Fibroblast of peridontal ligament (primary cell): ENCODE data around the gene RNF166.

ENCODE experiments used
- DNase-seq: peaks from one replicate; pipeline ENCODE4 v3.0.0-alpha.2; 2010; ENCODE audit errors: extremely low read depth

The RNF166 gene

GRCh38 chr16:88723911-88724310 is 17.7 kb upstream of the RNF166 start:
- no peak for DNase-seq

GRCh38 chr16:88723507-88723887 is 17.3 kb upstream of the RNF166 start:
- DNase-seq, result no peak

- no peak for DNase-seq
Observed at GRCh38 chr16:88722784-88723506, 16.7 kb upstream of the RNF166 start.

- no peak for DNase-seq
Observed at GRCh38 chr16:88721815-88722755, 15.9 kb upstream of the RNF166 start.

- DNase-seq, result no peak
Observed at GRCh38 chr16:88721236-88721635, 15.0 kb upstream of the RNF166 start.

GRCh38 chr16:88720396-88720970 is 14.3 kb upstream of the RNF166 start:
- DNase-seq, result no peak

- DNase-seq, result no peak
Observed at GRCh38 chr16:88719933-88720296, 13.7 kb upstream of the RNF166 start.

- no peak for DNase-seq
Observed at GRCh38 chr16:88719267-88719932, 13.2 kb upstream of the RNF166 start.

- no peak for DNase-seq
Observed at GRCh38 chr16:88718178-88718577, 12.0 kb upstream of the RNF166 start.

- no peak for DNase-seq
Observed at GRCh38 chr16:88716601-88717001, 10.4 kb upstream of the RNF166 start.

GRCh38 chr16:88716201-88716600 is 10.0 kb upstream of the RNF166 start:
- no peak for DNase-seq

GRCh38 chr16:88715312-88716190 is 9.3 kb upstream of the RNF166 start:
- DNase-seq, result no peak

GRCh38 chr16:88714420-88715302 is 8.5 kb upstream of the RNF166 start:
- DNase-seq, result no peak

GRCh38 chr16:88713568-88714419 is 7.6 kb upstream of the RNF166 start:
- DNase-seq, result no peak

GRCh38 chr16:88713054-88713453 is 6.8 kb upstream of the RNF166 start:
- no peak for DNase-seq

- no peak for DNase-seq
Observed at GRCh38 chr16:88712362-88712979, 6.3 kb upstream of the RNF166 start.

- DNase-seq, result no peak
Observed at GRCh38 chr16:88711750-88712340, 5.6 kb upstream of the RNF166 start.

GRCh38 chr16:88710556-88710955 is 4.3 kb upstream of the RNF166 start:
- DNase-seq, result no peak
